ENCODE measurements around the gene XKR8. TPM values are rescaled to one million over a fixed set of nuclear protein-coding genes. Genes with fewer than 3 reads are reported as not detected.

Gene XKR8
- total and polyA plus RNA-seq, 9 of the 15 experiments (the other 6 are each of a cell fraction or from before 2014, with no cell fraction given), result 0.45 to 2.8 (median 1.7) TPM

DNA sequence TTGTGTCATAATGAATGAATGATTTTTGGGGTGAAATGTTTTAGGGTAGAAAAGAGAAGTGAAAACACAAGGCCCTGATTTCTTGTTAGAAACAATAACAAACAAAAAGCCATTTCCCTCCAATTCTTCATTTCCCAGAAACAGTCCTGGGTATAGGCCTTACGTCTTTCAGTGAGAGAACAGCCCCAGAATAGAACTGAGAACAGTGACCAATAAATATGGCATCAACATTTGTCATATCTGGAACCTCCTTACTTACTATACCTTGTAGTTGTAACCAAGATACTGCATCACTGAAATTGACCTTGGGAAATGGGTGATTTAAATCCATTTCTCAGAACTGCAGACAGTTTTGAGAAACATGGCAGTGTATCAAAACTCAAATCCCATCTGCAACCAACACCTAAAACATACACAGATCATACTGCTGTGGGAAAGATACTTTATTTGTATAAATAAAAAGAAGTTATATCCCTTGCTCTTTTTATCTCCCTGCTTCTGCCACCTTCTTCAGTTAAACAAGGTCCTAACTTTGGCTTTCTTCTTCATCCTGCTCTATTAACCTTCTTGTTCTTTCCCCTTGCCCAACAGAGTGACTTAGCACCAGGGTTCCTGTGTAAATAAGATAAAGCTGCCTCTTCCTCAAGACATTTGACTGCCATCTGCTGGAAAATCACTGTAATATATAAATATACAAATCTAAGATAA lies 19.5 kb downstream of the XKR8 start (continued):
- peak; percentile 39; the same call in 1 of the 2 replicates for TF ChIP-seq MXI1 (IDR thresholded peaks at IDR 0.05; ENCODE audit: low read depth, low read length)
- no peak for TF ChIP-seq ZBED1 (IDR thresholded peaks at IDR 0.05)
- TF ChIP-seq FOS (IDR thresholded peaks at IDR 0.05; ENCODE audit: extremely low read depth, insufficient read length), result no peak
- no peak for TF ChIP-seq CTCFL (IDR thresholded peaks at IDR 0.05; ENCODE audit: borderline replicate concordance, insufficient read depth, low read depth, low read length, poor library complexity, severe bottlenecking)
- TF ChIP-seq EWSR1 (IDR thresholded peaks at IDR 0.05; ENCODE audit: borderline replicate concordance, low read depth, partially characterized antibody), result no peak
- no peak for TF ChIP-seq SIX5 (IDR thresholded peaks at IDR 0.05; ENCODE audit: borderline replicate concordance in 1 of 2, insufficient read depth in 1 of 2, low read depth in 1 of 2, low read length in 2 of 2)
- TF ChIP-seq GABPB2 (CRISPR knock-in tag; conservative IDR thresholded peaks at IDR 0.05), result no peak
- TF ChIP-seq ZNF184 (CRISPR knock-in tag; IDR thresholded peaks at IDR 0.05), result no peak
- peak; percentile 67 for TF ChIP-seq MEIS2 (IDR thresholded peaks at IDR 0.05; ENCODE audit: partially characterized antibody)
- no peak for TF ChIP-seq MCM7 (IDR thresholded peaks at IDR 0.05)
- no peak for TF ChIP-seq PTBP1 (IDR thresholded peaks at IDR 0.05; ENCODE audit: low read depth, low read length)
- no peak for TF ChIP-seq RFX7 (CRISPR knock-in tag; IDR thresholded peaks at IDR 0.05)
- TF ChIP-seq NR2C1 (IDR thresholded peaks at IDR 0.05), result peak; percentile 49
- no peak for TF ChIP-seq NR2C1 (tag; IDR thresholded peaks at IDR 0.05)
- TF ChIP-seq KLF10 (CRISPR knock-in tag; IDR thresholded peaks at IDR 0.05), result no peak
- no peak for TF ChIP-seq SRSF9 (IDR thresholded peaks at IDR 0.05; ENCODE audit: borderline replicate concordance, low read depth, low read length)
- no peak for TF ChIP-seq IFI16 (CRISPR knock-in tag; IDR thresholded peaks at IDR 0.05)
- TF ChIP-seq MCM3 (IDR thresholded peaks at IDR 0.05), result no peak
- no peak for TF ChIP-seq SREBF2 (CRISPR knock-in tag; IDR thresholded peaks at IDR 0.05)
- TF ChIP-seq MIER1 (IDR thresholded peaks at IDR 0.05; ENCODE audit: low read depth), result no peak
- TF ChIP-seq SMAD2 (IDR thresholded peaks at IDR 0.05; ENCODE audit: low read depth, low read length), result no peak
- TF ChIP-seq, protein P1, sequence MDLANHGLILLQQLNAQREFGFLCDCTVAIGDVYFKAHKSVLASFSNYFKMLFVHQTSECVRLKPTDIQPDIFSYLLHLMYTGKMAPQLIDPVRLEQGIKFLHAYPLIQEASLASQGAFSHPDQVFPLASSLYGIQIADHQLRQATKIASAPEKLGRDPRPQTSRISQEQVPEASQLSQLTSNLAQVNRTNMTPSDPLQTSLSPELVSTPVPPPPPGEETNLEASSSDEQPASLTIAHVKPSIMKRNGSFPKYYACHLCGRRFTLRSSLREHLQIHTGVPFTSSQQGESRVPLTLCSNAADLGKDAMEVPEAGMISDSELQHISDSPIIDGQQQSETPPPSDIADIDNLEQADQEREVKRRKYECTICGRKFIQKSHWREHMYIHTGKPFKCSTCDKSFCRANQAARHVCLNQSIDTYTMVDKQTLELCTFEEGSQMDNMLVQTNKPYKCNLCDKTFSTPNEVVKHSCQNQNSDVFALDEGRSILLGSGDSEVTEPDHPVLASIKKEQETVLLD (IDR thresholded peaks at IDR 0.05), result peak; percentile 61; the same call in 1 of the 2 replicates
- no peak for TF ChIP-seq ATF6 (CRISPR knock-in tag; IDR thresholded peaks at IDR 0.05)
- no peak for TF ChIP-seq SAFB2 (IDR thresholded peaks at IDR 0.05; ENCODE audit: borderline replicate concordance, low read depth, low read length, severe bottlenecking)
- TF ChIP-seq CBFB (CRISPR knock-in tag; IDR thresholded peaks at IDR 0.05), result no peak
